GM21390 (cell line): ENCODE results near the gene TTC3.

ENCODE experiments used
- ATAC-seq: cut with Tn5 transposase; IDR thresholded peaks from one replicate; pipeline ENCODE4 v1.9.1; 2021; ENCODE audit not compliant: unreplicated experiment

TTC3 gene

DNA sequence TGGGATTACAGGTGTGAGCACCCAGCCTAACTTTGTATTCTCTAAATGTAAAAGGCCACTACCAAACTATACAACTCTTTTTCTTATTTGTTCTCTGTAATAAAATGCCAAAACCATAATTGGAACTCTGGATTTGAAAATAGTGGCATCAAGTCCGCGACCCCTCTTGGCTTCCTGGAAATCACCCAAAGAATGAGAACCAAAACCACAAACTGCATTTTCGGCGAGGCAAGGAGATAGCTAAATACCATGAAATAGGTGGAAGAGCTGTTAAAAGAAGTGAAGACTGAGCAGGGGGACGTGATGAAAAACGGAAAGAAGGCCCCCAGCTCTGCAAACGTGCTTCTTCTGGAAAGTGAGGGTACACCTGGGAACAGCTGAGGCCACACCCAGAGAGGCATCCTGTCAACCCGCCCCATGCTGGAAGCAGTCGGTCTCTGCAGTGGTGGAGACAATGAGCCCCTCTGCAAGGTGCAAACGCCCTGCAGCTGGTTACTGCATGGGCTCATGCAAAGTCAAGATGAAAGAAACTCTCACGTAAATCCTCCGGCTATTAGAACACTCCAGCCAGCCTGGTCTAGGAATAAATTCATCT lies 171.5 kb downstream of the TTC3 start:
- ATAC-seq, result no peak

DNA sequence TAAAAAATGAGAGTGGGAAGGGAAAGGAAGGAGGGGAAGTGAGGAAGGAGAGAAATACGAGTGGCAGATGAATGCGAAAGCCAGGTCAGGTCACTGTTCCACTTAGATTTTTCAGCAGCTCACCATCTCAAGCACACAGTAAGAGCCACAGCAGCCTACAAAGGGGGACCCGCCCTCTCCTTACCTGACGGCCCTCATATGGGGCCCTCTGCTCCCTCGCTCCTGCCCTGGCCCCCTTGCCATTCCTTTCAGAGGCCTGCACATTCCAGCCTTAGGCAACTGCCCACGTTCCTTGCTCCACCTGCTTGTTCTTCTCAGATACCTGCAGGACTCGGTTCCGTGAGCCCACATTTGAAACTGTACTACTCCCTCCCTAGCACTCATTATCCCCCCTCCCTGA lies 172.1 kb downstream of the TTC3 start:
- no peak for ATAC-seq

DNA sequence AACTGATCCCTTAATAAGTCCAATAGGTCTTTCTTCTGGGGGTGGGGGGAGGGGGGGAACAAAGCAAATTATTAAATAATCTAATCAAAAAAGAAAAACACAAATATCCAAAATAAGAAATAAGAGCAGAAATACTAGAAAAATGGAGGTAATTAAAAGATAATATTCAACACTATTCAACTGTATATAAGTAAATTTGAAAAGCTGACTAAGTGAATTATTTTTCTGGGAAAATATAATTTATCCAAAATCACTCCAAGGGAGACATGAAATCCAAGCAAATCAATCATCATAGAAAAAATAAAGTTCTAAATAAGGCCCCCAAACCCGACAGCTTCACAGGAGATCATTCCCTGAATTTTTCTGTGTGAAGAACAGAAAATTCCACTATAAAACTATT lies 175.2 kb downstream of the TTC3 start:
- no peak for ATAC-seq

DNA sequence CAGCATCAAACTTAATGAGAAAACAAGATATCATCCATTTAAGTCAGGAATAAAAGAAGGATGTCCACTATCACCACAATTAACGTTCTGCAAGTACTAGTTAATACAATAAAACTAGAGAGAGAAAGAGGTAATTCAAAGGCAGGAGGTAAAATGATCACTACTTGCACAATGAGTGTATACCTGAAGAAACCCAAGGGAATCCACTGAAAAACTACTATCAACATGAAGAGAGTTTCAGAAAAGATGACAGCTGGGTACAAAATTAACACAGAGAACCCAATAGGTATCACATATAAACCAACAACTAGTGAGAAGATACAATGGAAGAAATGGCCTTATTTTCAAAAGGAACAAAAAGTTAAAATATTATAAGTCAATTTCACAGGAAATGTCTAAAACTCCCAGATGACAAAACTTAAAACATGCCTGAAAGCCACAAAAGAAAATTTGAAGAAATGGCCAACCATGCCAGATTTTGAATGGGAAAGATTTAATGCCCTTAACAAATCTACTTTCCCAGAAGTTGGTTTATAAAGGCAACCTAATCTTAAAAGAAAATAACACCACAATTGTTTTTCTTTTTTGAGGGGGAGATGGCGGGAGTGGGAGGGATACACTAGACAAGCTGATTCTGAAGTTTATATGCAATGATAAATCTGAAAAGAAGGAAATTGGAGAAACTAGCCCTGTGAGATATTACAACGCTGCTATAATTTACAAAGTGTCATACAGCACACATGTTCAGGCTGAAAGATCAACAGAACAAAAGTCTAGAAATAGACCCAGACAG lies 176.3 kb downstream of the TTC3 start:
- ATAC-seq, result no peak

DNA sequence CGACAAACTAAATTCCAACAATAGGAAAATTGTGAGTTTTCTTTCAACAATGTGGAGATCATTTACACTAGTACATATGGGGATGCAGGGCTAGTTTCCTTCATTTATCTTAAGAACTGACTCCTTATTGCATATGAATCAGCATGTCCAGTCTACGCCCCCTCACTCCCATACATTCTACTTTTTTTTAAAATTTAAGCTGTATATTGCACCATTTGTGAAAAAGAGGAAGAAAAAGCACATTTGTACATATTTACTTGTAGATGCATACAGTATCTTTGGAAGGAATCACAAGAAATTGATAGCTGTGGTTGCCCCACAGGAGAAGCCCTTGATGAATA lies 178.2 kb downstream of the TTC3 start:
- ATAC-seq, result no peak
